HCT116 (cell line): ENCODE results near the gene CYB561A3. TPM values are rescaled to one million over a fixed set of nuclear protein-coding genes. Genes with fewer than 3 reads are reported as not detected.

Experiments used
- ATAC-seq: fragments of 200-7000 bp; cut with Tn5 transposase; 2 replicates; pipeline ENCODE4 v1.9.1; 2020; ENCODE audit warnings: mild to moderate bottlenecking, moderate library complexity
- BruUV-seq: library from RNA; stranded (reverse); fragments of 400-500 nt; replicated peaks from 2 replicates; lab custom pipeline; 2021; lab: Mats Ljungman, UMichigan
- CTCF ChIA-PET: fragments of 300-600 bp; sonication (Branson Sonifier 250); formaldehyde crosslinking; loops from one replicate; lab custom pipeline; 2021; ENCODE audit warnings: antibody characterized with exemption; lab: Charles Lee
- POLR2A ChIA-PET: fragments of 300-600, 350-600 bp; sonication (Branson Sonifier 250); formaldehyde crosslinking; loops from one replicate; lab custom pipeline; 2021; ENCODE audit warnings: antibody characterized with exemption; lab: Charles Lee
- RAD21 ChIA-PET, 2 experiments: fragments of 300-600 bp; sonication (Branson Sonifier 250); formaldehyde crosslinking; loops; one replicate each; lab custom pipeline; 2023; ENCODE audit warnings: low total read pairs in 2 of 2; ENCODE audit not compliant: uncharacterized antibody in 2 of 2, unreplicated experiment in 2 of 2, low non-redundant PET in 1 of 2; lab: Charles Lee
- DNase-seq: peaks from one replicate; pipeline ENCODE4 v3.0.0-alpha.2; 2010; ENCODE audit warnings: low read depth, low spot score
- H2AFZ ChIP-seq: fragments of 200-600 bp; shearing (Covaris generic), sonication (generic); 2 replicates; pipeline ENCODE4 v1.6.1; 2017; ENCODE audit warnings: low read depth, mixed run types, mixed read lengths, antibody characterized with exemption, low read length; ENCODE audit not compliant: poor library complexity, severe bottlenecking
- H3K27ac ChIP-seq: 2 replicates; pipeline ENCODE4 v1.5.1; 2012; ENCODE audit warnings: low read depth, low read length
- H3K27me3 ChIP-seq: fragments of 200-600 bp; sonication (generic); 2 replicates; pipeline ENCODE4 v1.6.1; 2016; ENCODE audit warnings: mixed run types, low read length, mixed read lengths; ENCODE audit not compliant: insufficient read depth
- H3K36me3 ChIP-seq, 2 experiments: fragments of 200-500 bp in 1 of 2; fragments of 200-600 bp in 1 of 2; sonication (Bioruptor generic) in 1 of 2; sonication (generic) in 1 of 2; 2 replicates each; pipeline versions ENCODE4 v1.5.1 to v1.6.1; 2014 to 2016; ENCODE audit warnings: low read length in 2 of 2, inconsistent platforms in 1 of 2, mixed read lengths in 1 of 2, mixed run types in 1 of 2; ENCODE audit not compliant: insufficient read depth in 2 of 2, control insufficient read depth in 1 of 2
- H3K4me1 ChIP-seq, 2 experiments: fragments of 200-600 bp in 1 of 2; sonication (generic) in 1 of 2; 2 replicates each; pipeline versions ENCODE4 v1.5.1 to v1.6.1; 2012 to 2017; ENCODE audit warnings: low read length in 2 of 2, inconsistent platforms in 1 of 2, mild to moderate bottlenecking in 1 of 2, mixed read lengths in 1 of 2, mixed run types in 1 of 2, moderate library complexity in 1 of 2; ENCODE audit not compliant: insufficient read depth in 2 of 2, control insufficient read depth in 1 of 2
- H3K4me2 ChIP-seq: fragments of 200-600 bp; sonication (generic); 2 replicates; pipeline ENCODE4 v1.6.1; 2017; ENCODE audit warnings: mixed run types, low read length, mixed read lengths
- H3K4me3 ChIP-seq, 2 experiments: fragments of 200-600 bp in 1 of 2; sonication (generic) in 1 of 2; replicated peaks in 1 of 2; 2 replicates each; pipeline ENCODE4 v1.5.1; 2011 to 2016; ENCODE audit warnings: low read length in 2 of 2, control low read depth in 1 of 2, low read depth in 1 of 2, mild to moderate bottlenecking in 1 of 2, mixed read lengths in 1 of 2, mixed run types in 1 of 2
- H3K79me2 ChIP-seq: fragments of 200-600 bp; sonication (generic); 2 replicates; pipeline ENCODE4 v1.6.1; 2017; ENCODE audit warnings: mild to moderate bottlenecking, mixed run types, low read length, moderate library complexity, mixed read lengths; ENCODE audit not compliant: insufficient read depth
- H3K9ac ChIP-seq: fragments of 200-600 bp; sonication (generic); 2 replicates; pipeline ENCODE4 v1.6.1; 2016; ENCODE audit warnings: low read length, mixed read lengths
- H3K9me2 ChIP-seq: fragments of 200-600 bp; sonication (generic), shearing (Covaris generic); 2 replicates; pipeline ENCODE4 v1.6.1; 2017; ENCODE audit warnings: mixed run types, mild to moderate bottlenecking, moderate library complexity; ENCODE audit not compliant: insufficient read depth
- H3K9me3 ChIP-seq, 2 experiments: fragments of 200-500 bp in 1 of 2; fragments of 200-600 bp in 1 of 2; sonication (Bioruptor generic) in 1 of 2; sonication (generic) in 1 of 2; 2 replicates each; pipeline ENCODE4 v1.6.1; 2014 to 2017; ENCODE audit warnings: low read length in 2 of 2, mixed read lengths in 2 of 2, inconsistent platforms in 1 of 2, low read depth in 1 of 2, mild to moderate bottlenecking in 1 of 2, mixed run types in 1 of 2, moderate library complexity in 1 of 2; ENCODE audit not compliant: control insufficient read depth in 1 of 2, insufficient read depth in 1 of 2
- H4K20me1 ChIP-seq: fragments of 200-600 bp; sonication (generic), shearing (Covaris generic); 2 replicates; pipeline ENCODE4 v1.6.1; 2017; ENCODE audit warnings: mixed run types, mild to moderate bottlenecking, moderate library complexity; ENCODE audit not compliant: insufficient read depth
- CEBPB ChIP-seq: IDR thresholded peaks from 2 replicates; pipeline ENCODE4 v1.6.1; 2012; ENCODE audit warnings: low read depth
- ELF1 ChIP-seq: IDR thresholded peaks from 2 replicates; pipeline ENCODE4 v1.6.1; 2012; ENCODE audit warnings: low read depth, borderline replicate concordance
- EZH2 ChIP-seq: fragments of 200-600 bp; sonication (generic); IDR thresholded peaks from 2 replicates; pipeline ENCODE4 v1.6.1; 2017; ENCODE audit warnings: antibody characterized with exemption, mixed run types
- FOSL1 ChIP-seq: IDR thresholded peaks from 2 replicates; pipeline ENCODE4 v1.6.1; 2012; ENCODE audit warnings: low read depth
- JUND ChIP-seq: IDR thresholded peaks from 2 replicates; pipeline ENCODE4 v1.6.1; 2012
- POLR2AphosphoS5 ChIP-seq: IDR thresholded peaks from 2 replicates; pipeline ENCODE4 v1.6.1; 2011; ENCODE audit warnings: mild to moderate bottlenecking, low read depth, low read length, moderate library complexity
- RAD21 ChIP-seq: IDR thresholded peaks from 2 replicates; pipeline ENCODE4 v1.6.1; 2012; ENCODE audit warnings: low read depth, mild to moderate bottlenecking
- SIN3A ChIP-seq: IDR thresholded peaks from 2 replicates; pipeline ENCODE4 v1.6.1; 2012; ENCODE audit warnings: low read depth
- TCF7L2 ChIP-seq: IDR thresholded peaks from 2 replicates; pipeline ENCODE4 v1.7.0; 2011; ENCODE audit warnings: borderline replicate concordance, inconsistent platforms; ENCODE audit not compliant: insufficient read depth, insufficient read length; ENCODE audit errors: extremely low read depth
- YY1 ChIP-seq: IDR thresholded peaks from 2 replicates; pipeline ENCODE4 v1.6.1; 2011; ENCODE audit warnings: low read length, low read depth, moderate library complexity, mild to moderate bottlenecking; ENCODE audit not compliant: insufficient replicate concordance; ENCODE audit errors: extremely low read depth
- ZNF274 ChIP-seq: fragments of 200-500 bp; sonication (Bioruptor generic); IDR thresholded peaks from 2 replicates; pipeline ENCODE4 v1.6.1; 2014; ENCODE audit warnings: mild to moderate bottlenecking, low read depth, low read length, inconsistent platforms
- intact Hi-C: fragments of 100-400 bp; cut with micrococcal nuclease; formaldehyde crosslinking; loops from 2 replicates; pipeline ENCODE4 v1.10.0; 2022
- total RNA-seq: library from RNA; stranded (reverse); gene quantifications from one replicate; pipeline ENCODE4 v1.2.1, GENCODE V29; 2021; ENCODE audit not compliant: unreplicated experiment
- TF ChIP-seq, protein P1 (sequence below): IDR thresholded peaks from 2 replicates; pipeline ENCODE4 v1.6.1; 2012
- TF ChIP-seq, protein P2 (sequence below): IDR thresholded peaks from 2 replicates; pipeline ENCODE4 v1.6.1; 2012
- TF ChIP-seq, protein P3 (sequence below), 3 experiments: fragments of 200-600 bp in 1 of 3; sonication (generic) in 1 of 3; IDR thresholded peaks in 2 of 3; conservative IDR thresholded peaks in 1 of 3; 2 replicates each; pipeline ENCODE4 v1.5.1; 2012 to 2017; ENCODE audit warnings: low read depth in 2 of 3, low read length in 2 of 3, antibody characterized with exemption in 1 of 3, borderline replicate concordance in 1 of 3, control low read depth in 1 of 3, mild to moderate bottlenecking in 1 of 3, mixed read lengths in 1 of 3, mixed run types in 1 of 3, moderate library complexity in 1 of 3; ENCODE audit not compliant: insufficient read depth in 1 of 3

The CYB561A3 gene
- total RNA-seq, 1 experiment from 2014 or later = 34.1 TPM

DNA sequence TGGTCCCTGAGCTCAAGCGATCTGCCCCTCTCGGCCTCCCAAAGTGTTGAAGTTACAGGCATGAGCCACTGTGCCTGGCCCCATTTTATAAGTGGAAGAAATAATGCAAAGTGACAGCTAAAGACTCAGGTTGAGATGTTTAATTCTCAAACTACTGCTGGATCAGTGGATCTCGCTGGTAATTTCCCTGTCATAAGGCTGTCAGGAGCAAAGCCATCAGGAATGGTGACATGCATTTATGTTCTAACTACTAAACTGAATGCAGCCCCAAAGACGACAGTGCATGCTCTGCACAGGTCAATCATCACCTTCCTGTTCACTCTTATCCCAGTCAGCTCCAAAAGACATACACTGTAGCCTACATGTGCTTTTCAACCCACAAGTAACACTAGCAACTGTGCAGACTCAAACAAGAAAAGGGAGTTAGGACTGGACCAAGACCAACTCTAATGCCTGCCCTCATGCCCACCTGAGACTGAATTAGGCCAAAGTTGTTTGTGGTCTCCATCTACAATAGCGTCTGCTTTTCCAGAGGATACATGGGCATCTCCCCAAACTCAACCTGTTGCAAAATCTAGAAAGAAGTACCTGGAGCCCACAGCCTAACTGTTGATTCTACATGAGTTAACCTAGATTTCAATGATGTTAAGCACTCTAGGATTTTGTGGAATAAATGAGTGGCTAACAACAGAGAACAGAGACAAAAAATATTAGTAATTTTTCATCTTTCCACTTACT lies 45.5 kb upstream of the CYB561A3 start:
- DNase-seq = no peak
- peaks cover 8% of the 10 kb centered on the region; the same call in 1 of the 2 replicates for H4K20me1 ChIP-seq
- H3K9me2 ChIP-seq = no peaks in the 10 kb centered on the region
- no peak overlapping the region for H2AFZ ChIP-seq
- RAD21 ChIA-PET = no interaction called here
- no peaks in the 10 kb centered on the region for H3K9me3 ChIP-seq
- H3K36me3 ChIP-seq = peaks cover 61 to 81% of the 10 kb centered on the region in 2 experiments; a peak in 3 of 4 replicates
- H3K27ac ChIP-seq = no peak overlapping the region
- no peaks in the 10 kb centered on the region for H3K4me1 ChIP-seq
- no TSS peak for BruUV-seq
- H3K27me3 ChIP-seq = no peaks in the 10 kb centered on the region
- TF ChIP-seq FOSL1 = no peak
- no peak for TF ChIP-seq RAD21
- peaks cover 35% of the 10 kb centered on the region for H3K79me2 ChIP-seq
- CTCF ChIA-PET = no interaction called here
- intact Hi-C loops = loop anchor here (5.0 kb wide), 1 partner anchor 90 kb away; no protein-coding TSS in a partner anchor
- POLR2A ChIA-PET = no interaction called here
- H3K9ac ChIP-seq = no peak overlapping the region
- no peak for ATAC-seq
- H3K4me3 ChIP-seq = no peak overlapping the region
- no peak overlapping the region for H3K4me2 ChIP-seq

DNA sequence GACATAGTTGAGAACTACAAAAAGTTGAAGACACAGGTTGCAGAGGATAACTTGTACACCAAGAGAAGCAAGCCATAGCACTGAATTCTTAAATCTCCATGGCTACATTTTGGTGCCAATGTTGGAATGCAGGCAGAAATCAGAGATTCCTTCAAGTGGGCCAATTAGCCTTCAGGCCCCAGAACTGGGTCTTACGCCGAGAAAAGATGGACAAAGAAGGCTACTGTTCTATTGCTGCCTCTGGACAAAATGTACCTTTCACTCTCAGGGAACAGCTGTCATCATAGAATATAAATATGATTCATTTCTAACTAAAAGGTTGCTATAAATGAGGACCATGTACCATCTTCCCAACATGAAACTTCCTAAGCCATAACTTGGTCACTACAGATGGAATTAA lies 44.4 kb upstream of the CYB561A3 start:
- DNase-seq = no peak
- intact Hi-C loops = loop anchor here (5.0 kb wide), 1 partner anchor 89 kb away; no protein-coding TSS in a partner anchor
- Histone ChIP-seq H2AFZ (no peak overlapping the region), H3K4me2 (no peak overlapping the region), H3K27ac (no peak overlapping the region), H3K79me2 (peaks cover 27% of the 10 kb centered on the region), H3K4me3 (no peak overlapping the region), H3K9me2 (no peaks in the 10 kb centered on the region), H3K9ac (no peak overlapping the region), H3K36me3 (peaks cover 54 to 72% of the 10 kb centered on the region in 2 experiments; a peak in 3 of 4 replicates), H3K27me3 (no peaks in the 10 kb centered on the region), H3K4me1 (no peaks in the 10 kb centered on the region), H4K20me1 (peaks cover 8% of the 10 kb centered on the region; the same call in 1 of the 2 replicates), H3K9me3 (no peaks in the 10 kb centered on the region)
- ChIA-PET CTCF (no interaction called here), POLR2A (no interaction called here), RAD21 (no interaction called here)
- TF ChIP-seq, protein P1, sequence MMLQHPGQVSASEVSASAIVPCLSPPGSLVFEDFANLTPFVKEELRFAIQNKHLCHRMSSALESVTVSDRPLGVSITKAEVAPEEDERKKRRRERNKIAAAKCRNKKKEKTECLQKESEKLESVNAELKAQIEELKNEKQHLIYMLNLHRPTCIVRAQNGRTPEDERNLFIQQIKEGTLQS = no peak
- TF ChIP-seq TCF7L2 (no peak), CEBPB (no peak), ELF1 (no peak), EZH2 (no peak), YY1 (no peak), FOSL1 (no peak), ZNF274 (no peak), POLR2AphosphoS5 (no peak), SIN3A (no peak), JUND (no peak)
- TF ChIP-seq, protein P2, sequence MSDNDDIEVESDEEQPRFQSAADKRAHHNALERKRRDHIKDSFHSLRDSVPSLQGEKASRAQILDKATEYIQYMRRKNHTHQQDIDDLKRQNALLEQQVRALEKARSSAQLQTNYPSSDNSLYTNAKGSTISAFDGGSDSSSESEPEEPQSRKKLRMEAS = no peak
- TF ChIP-seq, protein P3, sequence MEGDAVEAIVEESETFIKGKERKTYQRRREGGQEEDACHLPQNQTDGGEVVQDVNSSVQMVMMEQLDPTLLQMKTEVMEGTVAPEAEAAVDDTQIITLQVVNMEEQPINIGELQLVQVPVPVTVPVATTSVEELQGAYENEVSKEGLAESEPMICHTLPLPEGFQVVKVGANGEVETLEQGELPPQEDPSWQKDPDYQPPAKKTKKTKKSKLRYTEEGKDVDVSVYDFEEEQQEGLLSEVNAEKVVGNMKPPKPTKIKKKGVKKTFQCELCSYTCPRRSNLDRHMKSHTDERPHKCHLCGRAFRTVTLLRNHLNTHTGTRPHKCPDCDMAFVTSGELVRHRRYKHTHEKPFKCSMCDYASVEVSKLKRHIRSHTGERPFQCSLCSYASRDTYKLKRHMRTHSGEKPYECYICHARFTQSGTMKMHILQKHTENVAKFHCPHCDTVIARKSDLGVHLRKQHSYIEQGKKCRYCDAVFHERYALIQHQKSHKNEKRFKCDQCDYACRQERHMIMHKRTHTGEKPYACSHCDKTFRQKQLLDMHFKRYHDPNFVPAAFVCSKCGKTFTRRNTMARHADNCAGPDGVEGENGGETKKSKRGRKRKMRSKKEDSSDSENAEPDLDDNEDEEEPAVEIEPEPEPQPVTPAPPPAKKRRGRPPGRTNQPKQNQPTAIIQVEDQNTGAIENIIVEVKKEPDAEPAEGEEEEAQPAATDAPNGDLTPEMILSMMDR (IDR thresholded peaks at IDR 0.05 in 2 of 3, conservative IDR thresholded peaks at IDR 0.05 in 1 of 3; ENCODE audit: borderline replicate concordance in 1 of 3, insufficient read depth in 1 of 3, low read depth in 2 of 3, low read length in 2 of 3) = no peak
- no TSS peak for BruUV-seq
- ATAC-seq = no peak
